Calu3 (cell line): ENCODE data around the gene ADCYAP1R1. TPM values are rescaled to one million over a fixed set of nuclear protein-coding genes. Genes with fewer than 3 reads are reported as not detected.
"Not testable (repeated sequence)": the region's sequence is repeated elsewhere in the genome, so short reads cannot be mapped to it uniquely, and the experiment has no call there.

Experiments used
- BruUV-seq: library from RNA; stranded (reverse); fragments of 400-500 nt; replicated peaks from 2 replicates; lab custom pipeline; 2021; lab: Mats Ljungman, UMichigan
- CTCF ChIA-PET: fragments of 300-600 bp; sonication (Branson Sonifier 250); formaldehyde crosslinking; loops from one replicate; lab custom pipeline; 2022; ENCODE audit warnings: antibody characterized with exemption; lab: Charles Lee
- DNase-seq: peaks from one replicate; pipeline ENCODE4 v3.0.0; 2022
- H3K27ac Mint-ChIP-seq: one replicate; pipeline ENCODE4 v1.8.0; 2022; ENCODE audit warnings: mixed read lengths; ENCODE audit not compliant: unreplicated experiment
- H3K27me3 Mint-ChIP-seq: one replicate; pipeline ENCODE4 v1.8.0; 2022; ENCODE audit warnings: mixed read lengths; ENCODE audit not compliant: unreplicated experiment
- H3K36me3 Mint-ChIP-seq: one replicate; pipeline ENCODE4 v1.8.0; 2022; ENCODE audit warnings: mild to moderate bottlenecking, moderate library complexity, mixed read lengths; ENCODE audit not compliant: insufficient read depth, unreplicated experiment
- H3K4me1 Mint-ChIP-seq: one replicate; pipeline ENCODE4 v1.8.0; 2022; ENCODE audit warnings: mild to moderate bottlenecking, low read depth, mixed read lengths; ENCODE audit not compliant: unreplicated experiment
- H3K4me3 Mint-ChIP-seq: one replicate; pipeline ENCODE4 v1.8.0; 2022; ENCODE audit warnings: mild to moderate bottlenecking, low read depth, moderate library complexity, mixed read lengths; ENCODE audit not compliant: unreplicated experiment
- H3K9me3 Mint-ChIP-seq: one replicate; pipeline ENCODE4 v1.8.0; 2022; ENCODE audit warnings: low read depth, mixed read lengths; ENCODE audit not compliant: unreplicated experiment
- intact Hi-C: fragments of 100-400 bp; cut with micrococcal nuclease; formaldehyde crosslinking; loops from one replicate; pipeline ENCODE4 v1.10.0; 2022; ENCODE audit not compliant: unreplicated experiment
- total RNA-seq: library from RNA; stranded (reverse); gene quantifications from 2 replicates; pipeline ENCODE4 v1.2.3, GENCODE V29; 2022
- TF ChIP-seq, protein P1 (sequence below): fragments of 200-600 bp; IDR thresholded peaks from one replicate; pipeline ENCODE4 v1.8.0; 2022; ENCODE audit warnings: antibody characterized with exemption; ENCODE audit not compliant: unreplicated experiment

Gene ADCYAP1R1
- total RNA-seq, 1 experiment from 2014 or later, result not detected

DNA sequence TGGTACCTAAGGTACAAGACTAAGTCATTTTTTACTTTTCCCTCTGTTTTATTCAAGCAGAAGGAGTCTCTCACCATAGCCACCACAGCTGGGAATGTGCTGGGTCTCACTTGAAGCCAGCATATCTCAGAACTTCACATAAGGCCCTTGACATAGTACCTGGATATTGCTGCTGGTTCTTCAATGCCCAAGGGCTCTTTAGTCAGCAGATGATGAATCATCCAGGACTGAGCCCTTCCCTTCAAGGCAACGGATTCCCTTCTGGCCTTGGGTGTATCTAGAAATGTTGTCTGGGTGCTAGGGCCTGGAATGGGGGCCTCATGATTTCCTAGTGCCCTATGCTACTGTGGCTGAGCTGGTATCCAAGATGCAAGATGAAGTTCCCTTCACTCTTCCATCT lies 93.9 kb downstream of the ADCYAP1R1 start:
- no peaks in the 10 kb centered on the region for H3K4me1 Mint-ChIP-seq
- intact Hi-C loops, result no loop called here
- no peak for DNase-seq
- no peaks in the 10 kb centered on the region for H3K9me3 Mint-ChIP-seq
- H3K4me3 Mint-ChIP-seq, result no peak overlapping the region
- no TSS peak for BruUV-seq
- peaks cover 89% of the 10 kb centered on the region for H3K27me3 Mint-ChIP-seq
- CTCF ChIA-PET, result interaction anchor here (1.7 kb wide), 1 partner anchor 23 kb away, joined by 4 read pairs; no protein-coding TSS in a partner anchor
- H3K36me3 Mint-ChIP-seq, result no peaks in the 10 kb centered on the region
- no peak overlapping the region for H3K27ac Mint-ChIP-seq
- TF ChIP-seq, protein P1, sequence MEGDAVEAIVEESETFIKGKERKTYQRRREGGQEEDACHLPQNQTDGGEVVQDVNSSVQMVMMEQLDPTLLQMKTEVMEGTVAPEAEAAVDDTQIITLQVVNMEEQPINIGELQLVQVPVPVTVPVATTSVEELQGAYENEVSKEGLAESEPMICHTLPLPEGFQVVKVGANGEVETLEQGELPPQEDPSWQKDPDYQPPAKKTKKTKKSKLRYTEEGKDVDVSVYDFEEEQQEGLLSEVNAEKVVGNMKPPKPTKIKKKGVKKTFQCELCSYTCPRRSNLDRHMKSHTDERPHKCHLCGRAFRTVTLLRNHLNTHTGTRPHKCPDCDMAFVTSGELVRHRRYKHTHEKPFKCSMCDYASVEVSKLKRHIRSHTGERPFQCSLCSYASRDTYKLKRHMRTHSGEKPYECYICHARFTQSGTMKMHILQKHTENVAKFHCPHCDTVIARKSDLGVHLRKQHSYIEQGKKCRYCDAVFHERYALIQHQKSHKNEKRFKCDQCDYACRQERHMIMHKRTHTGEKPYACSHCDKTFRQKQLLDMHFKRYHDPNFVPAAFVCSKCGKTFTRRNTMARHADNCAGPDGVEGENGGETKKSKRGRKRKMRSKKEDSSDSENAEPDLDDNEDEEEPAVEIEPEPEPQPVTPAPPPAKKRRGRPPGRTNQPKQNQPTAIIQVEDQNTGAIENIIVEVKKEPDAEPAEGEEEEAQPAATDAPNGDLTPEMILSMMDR, result no peak

DNA sequence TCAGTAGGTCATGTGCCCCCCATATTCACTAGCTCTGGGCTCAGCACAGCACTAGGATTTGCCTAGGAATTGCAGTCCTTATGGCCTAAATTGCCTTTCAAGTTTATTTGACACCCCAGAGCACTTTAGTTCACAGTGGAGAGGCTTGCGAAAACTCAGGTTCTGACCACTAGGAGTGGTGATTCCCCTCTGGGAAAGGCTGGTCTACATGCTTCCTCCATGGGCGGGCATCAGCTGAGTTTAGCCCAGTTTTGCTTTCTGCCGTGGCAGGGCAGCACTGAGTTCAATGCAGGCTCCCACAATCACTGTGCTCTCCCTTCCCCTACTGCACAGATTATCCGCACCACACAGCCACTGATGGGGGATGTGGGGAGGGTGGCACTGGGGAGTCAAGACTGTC lies 94.4 kb downstream of the ADCYAP1R1 start:
- Mint-ChIP-seq H3K36me3 (no peaks in the 10 kb centered on the region), H3K9me3 (no peaks in the 10 kb centered on the region), H3K4me1 (no peaks in the 10 kb centered on the region), H3K27ac (no peak overlapping the region), H3K4me3 (no peak overlapping the region), H3K27me3 (peaks cover 83% of the 10 kb centered on the region)
- intact Hi-C loops, result no loop called here
- CTCF ChIA-PET, result interaction anchor here (1.7 kb wide), 1 partner anchor 24 kb away, joined by 4 read pairs; no protein-coding TSS in a partner anchor
- no TSS peak for BruUV-seq
- TF ChIP-seq, protein P1, result no peak
- DNase-seq, result no peak

DNA sequence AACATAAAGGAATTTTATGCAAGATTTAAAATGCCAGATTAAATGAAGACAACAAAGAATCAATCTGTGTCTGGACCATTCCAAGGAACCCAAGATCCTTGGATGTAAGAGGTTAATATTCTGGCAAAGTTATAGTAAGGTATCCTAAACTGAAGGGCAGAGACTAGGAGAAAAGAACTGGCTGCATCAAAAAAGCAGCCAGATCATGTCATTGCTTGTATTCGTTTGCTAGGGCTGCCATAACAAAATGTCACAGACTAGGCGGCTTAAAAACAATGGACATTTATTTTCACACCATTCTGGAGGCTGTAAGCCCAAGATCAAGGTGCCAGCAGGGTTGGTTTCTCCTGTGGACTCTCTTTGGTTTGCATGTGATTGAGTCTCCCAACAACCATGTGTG lies 99.7 kb downstream of the ADCYAP1R1 start:
- TF ChIP-seq, protein P1, result no peak
- intact Hi-C loops, result no loop called here
- Mint-ChIP-seq H3K4me1 (no peaks in the 10 kb centered on the region), H3K36me3 (no peaks in the 10 kb centered on the region), H3K27me3 (peaks cover 75% of the 10 kb centered on the region), H3K27ac (no peak overlapping the region), H3K9me3 (no peaks in the 10 kb centered on the region), H3K4me3 (no peak overlapping the region)
- no peak for DNase-seq
- CTCF ChIA-PET, result no interaction called here
- no TSS peak for BruUV-seq

DNA sequence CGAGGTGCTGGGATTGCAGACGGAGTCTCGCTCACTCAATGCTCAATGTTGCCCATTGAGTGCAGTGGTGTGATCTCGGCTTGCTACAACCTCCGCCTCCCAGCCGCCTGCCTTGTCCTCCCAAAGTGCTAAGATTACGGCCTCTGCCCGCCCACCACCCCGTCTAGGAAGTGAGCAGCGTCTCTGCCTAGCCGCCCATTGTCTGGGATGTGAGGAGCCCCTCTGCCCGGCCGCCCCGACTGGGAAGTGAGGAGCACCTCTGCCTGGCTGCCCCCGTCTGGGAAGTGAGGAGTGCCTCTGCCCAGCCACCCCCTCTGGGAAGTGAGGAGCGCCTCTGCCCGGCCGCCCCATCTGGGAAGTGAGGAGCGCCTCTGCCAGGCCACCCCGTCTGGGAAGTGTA lies 101.2 kb downstream of the ADCYAP1R1 start:
- H3K4me1 Mint-ChIP-seq, intact Hi-C loops, H3K27ac Mint-ChIP-seq, DNase-seq, H3K9me3 Mint-ChIP-seq, BruUV-seq, H3K4me3 Mint-ChIP-seq, H3K36me3 Mint-ChIP-seq, CTCF ChIA-PET: not testable (repeated sequence)
- peaks cover 75% of the 10 kb centered on the region for H3K27me3 Mint-ChIP-seq

DNA sequence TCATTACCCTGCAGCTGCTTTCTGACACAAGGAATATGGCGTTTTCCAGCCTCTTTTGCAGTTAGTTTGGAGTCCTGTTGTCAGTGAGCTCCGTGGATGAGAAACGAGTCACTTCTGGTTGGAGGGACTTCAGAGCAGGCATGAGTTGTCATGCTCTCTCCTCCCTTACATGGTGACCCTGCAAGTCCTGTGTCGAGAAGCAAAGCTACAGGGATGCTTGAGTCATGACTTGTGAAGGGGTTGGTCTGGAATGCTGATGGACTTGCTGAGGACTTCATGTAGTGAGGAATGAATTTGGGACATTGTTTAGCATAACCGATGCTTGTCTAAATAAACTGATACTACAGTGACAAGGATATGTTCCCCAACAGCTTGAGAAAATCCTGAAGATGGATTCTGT lies 108.8 kb downstream of the ADCYAP1R1 start:
- CTCF ChIA-PET, result interaction anchor here (0.5 to 1.4 kb wide), 2 partner anchors 10 to 18 kb away, joined by 3 read pairs; no protein-coding TSS in a partner anchor
- BruUV-seq, result no TSS peak

More for the DNA sequence above, 108.8 kb downstream of the ADCYAP1R1 start:
- no peak for DNase-seq
- Mint-ChIP-seq H3K27ac (no peak overlapping the region), H3K9me3 (no peaks in the 10 kb centered on the region), H3K27me3 (peaks cover 76% of the 10 kb centered on the region), H3K4me3 (no peak overlapping the region), H3K4me1 (no peaks in the 10 kb centered on the region), H3K36me3 (no peaks in the 10 kb centered on the region)
- intact Hi-C loops, result no loop called here
- TF ChIP-seq, protein P1, result no peak
